Central memory CD4-positive, alpha-beta T cell (primary cell): ENCODE results near the gene CTAGE8.
"Not testable (repeated sequence)": the region's sequence is repeated elsewhere in the genome, so short reads cannot be mapped to it uniquely, and the experiment has no call there.

Source experiments
- DNase-seq: peaks from one replicate; pipeline ENCODE4 v3.0.0; 2022

Gene CTAGE8

GRCh38 chr7:144269188-144269587 is at the start of gene CTAGE8:
CTAGE8 (minus strand) TSS chr7:144269288; CDS start chr7:144269250, 38 bp downstream.
- not testable (repeated sequence) for DNase-seq

- DNase-seq: not testable (repeated sequence)
Measured at GRCh38 chr7:144317537-144317936, 48.4 kb upstream of the CTAGE8 start.

GRCh38 chr7:144311872-144312469 is 42.9 kb upstream of the CTAGE8 start, which contains the start of gene OR2A1:
OR2A1 (plus strand) TSS chr7:144312419; CDS start chr7:144318125, 5,706 bp downstream.
- DNase-seq: not testable (repeated sequence)

GRCh38 chr7:144311218-144311617 is 42.1 kb upstream of the CTAGE8 start:
- not testable (repeated sequence) for DNase-seq

GRCh38 chr7:144309702-144310101 is 40.6 kb upstream of the CTAGE8 start:
- DNase-seq: not testable (repeated sequence)

GRCh38 chr7:144305156-144305555 is 36.1 kb upstream of the CTAGE8 start:
- not testable (repeated sequence) for DNase-seq

GRCh38 chr7:144303607-144304006 is 34.5 kb upstream of the CTAGE8 start:
- DNase-seq: not testable (repeated sequence)

GRCh38 chr7:144302578-144303303 is 33.7 kb upstream of the CTAGE8 start:
- not testable (repeated sequence) for DNase-seq

- DNase-seq: not testable (repeated sequence)
Measured at GRCh38 chr7:144293794-144294499, 24.9 kb upstream of the CTAGE8 start.

GRCh38 chr7:144292384-144293161 is 23.5 kb upstream of the CTAGE8 start:
- DNase-seq: not testable (repeated sequence)

- not testable (repeated sequence) for DNase-seq
Measured at GRCh38 chr7:144291607-144292006, 22.5 kb upstream of the CTAGE8 start.

GRCh38 chr7:144287171-144287784 is 18.2 kb upstream of the CTAGE8 start:
- not testable (repeated sequence) for DNase-seq

- not testable (repeated sequence) for DNase-seq
Measured at GRCh38 chr7:144283716-144284115, 14.6 kb upstream of the CTAGE8 start.

GRCh38 chr7:144282490-144282889 is 13.4 kb upstream of the CTAGE8 start:
- not testable (repeated sequence) for DNase-seq

GRCh38 chr7:144281981-144282380 is 12.9 kb upstream of the CTAGE8 start:
- DNase-seq: not testable (repeated sequence)

- not testable (repeated sequence) for DNase-seq
Measured at GRCh38 chr7:144280010-144280409, 10.9 kb upstream of the CTAGE8 start.

- not testable (repeated sequence) for DNase-seq
Measured at GRCh38 chr7:144275281-144275680, 6.2 kb upstream of the CTAGE8 start.

GRCh38 chr7:144264692-144265091 is 4.4 kb downstream of the CTAGE8 start, which contains the start of gene OR2A7:
OR2A7 (minus strand) TSS chr7:144264792; CDS start chr7:144259628, 5,164 bp downstream.
- not testable (repeated sequence) for DNase-seq

- not testable (repeated sequence) for DNase-seq
Measured at GRCh38 chr7:144262128-144262527, 7.0 kb downstream of the CTAGE8 start.

- not testable (repeated sequence) for DNase-seq
Measured at GRCh38 chr7:144259067-144259466, 10.0 kb downstream of the CTAGE8 start.

GRCh38 chr7:144256112-144256511 is 13.0 kb downstream of the CTAGE8 start:
- DNase-seq: no peak

- no peak for DNase-seq
Measured at GRCh38 chr7:144255471-144255897, 13.6 kb downstream of the CTAGE8 start.
